Measurements from ENCODE around the gene ZNF841. TPM values are rescaled to one million over a fixed set of nuclear protein-coding genes. Genes with fewer than 3 reads are reported as not detected.

Gene ZNF841
- total and polyA plus RNA-seq, 2 of the 13 experiments (the other 11 are each of a cell fraction or from before 2014, with no cell fraction given), result 6.2 to 14.2 TPM

DNA sequence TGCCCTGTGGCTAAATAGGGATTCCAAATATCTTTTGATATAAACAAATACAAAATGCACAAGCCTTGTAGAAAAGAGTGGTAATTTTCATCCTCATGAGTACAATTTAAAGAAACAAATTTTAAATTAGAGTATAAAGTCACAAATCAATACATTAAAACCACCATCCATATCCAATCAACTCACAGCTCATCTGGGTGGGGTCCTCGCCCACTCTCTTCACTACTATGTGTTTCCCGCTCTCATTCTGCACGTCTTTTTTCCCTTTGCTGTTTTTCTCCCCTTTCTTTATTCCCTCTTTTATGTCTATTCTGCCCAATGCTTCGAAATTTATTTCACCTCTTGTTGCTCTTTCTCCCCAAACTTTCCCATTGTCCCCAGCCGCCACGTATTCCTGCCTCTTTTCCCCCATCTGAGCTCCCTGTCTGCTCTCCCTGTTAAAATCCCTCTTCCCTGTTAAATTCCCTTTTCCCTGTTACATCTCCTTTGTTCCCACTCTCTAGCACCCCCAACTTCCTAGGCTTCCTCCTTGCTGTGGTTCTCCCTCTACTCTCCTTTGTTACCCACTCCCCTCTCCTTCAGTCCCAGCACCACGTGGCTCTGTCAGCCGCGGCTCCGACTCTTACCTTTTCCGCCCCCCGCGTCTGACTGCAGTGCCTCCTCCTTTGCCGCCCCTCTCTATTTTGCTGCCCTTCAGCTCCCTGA, 42.9 kb upstream of the ZNF841 start (continued):
- TF ChIP-seq ZNF264 (CRISPR knock-in tag; IDR thresholded peaks at IDR 0.05), result no peak
- TF ChIP-seq TFDP2 (CRISPR knock-in tag; IDR thresholded peaks at IDR 0.05), result 0 out of 2 replicates have a peak, but pooled peaks have one; percentile 10
- TF ChIP-seq, protein P1, sequence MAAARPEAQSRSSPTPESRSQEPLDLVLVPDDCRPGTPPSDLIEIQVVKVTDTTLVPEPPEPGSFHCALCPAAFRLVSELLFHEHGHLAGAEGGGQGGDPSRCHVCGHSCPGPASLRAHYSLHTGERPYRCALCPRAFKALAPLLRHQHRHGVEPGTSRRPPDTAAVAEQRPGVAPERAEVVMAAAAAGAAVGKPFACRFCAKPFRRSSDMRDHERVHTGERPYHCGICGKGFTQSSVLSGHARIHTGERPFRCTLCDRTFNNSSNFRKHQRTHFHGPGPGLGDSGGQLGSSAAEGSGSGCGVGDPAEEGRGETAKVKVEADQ (CRISPR knock-in tag; IDR thresholded peaks at IDR 0.05; ENCODE audit: borderline replicate concordance), result no peak
- TF ChIP-seq SALL1 (CRISPR knock-in tag; IDR thresholded peaks at IDR 0.05), result no peak
- TF ChIP-seq ZNF777 (CRISPR knock-in tag; IDR thresholded peaks at IDR 0.05), result no peak
- no peak for TF ChIP-seq ETV6 (CRISPR knock-in tag; conservative IDR thresholded peaks at IDR 0.05)
- no peak for TF ChIP-seq PHF8 (CRISPR knock-in tag; IDR thresholded peaks at IDR 0.05)
- TF ChIP-seq CHD2 (IDR thresholded peaks at IDR 0.05; ENCODE audit: low read depth, low read length), result no peak
- TF ChIP-seq FOXM1 (CRISPR knock-in tag; IDR thresholded peaks at IDR 0.05), result no peak
- no peak for TF ChIP-seq ZNF451 (CRISPR knock-in tag; IDR thresholded peaks at IDR 0.05)
- TF ChIP-seq, protein P2, sequence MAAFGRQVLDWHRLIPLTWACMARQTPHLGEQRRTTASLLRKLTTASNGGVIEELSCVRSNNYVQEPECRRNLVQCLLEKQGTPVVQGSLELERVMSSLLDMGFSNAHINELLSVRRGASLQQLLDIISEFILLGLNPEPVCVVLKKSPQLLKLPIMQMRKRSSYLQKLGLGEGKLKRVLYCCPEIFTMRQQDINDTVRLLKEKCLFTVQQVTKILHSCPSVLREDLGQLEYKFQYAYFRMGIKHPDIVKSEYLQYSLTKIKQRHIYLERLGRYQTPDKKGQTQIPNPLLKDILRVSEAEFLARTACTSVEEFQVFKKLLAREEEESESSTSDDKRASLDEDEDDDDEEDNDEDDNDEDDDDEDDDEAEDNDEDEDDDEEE (CRISPR knock-in tag; IDR thresholded peaks at IDR 0.05), result 0 out of 2 replicates have a peak, but pooled peaks have one; percentile 1
- no peak for TF ChIP-seq ZNF570 (CRISPR knock-in tag; IDR thresholded peaks at IDR 0.05; ENCODE audit: borderline replicate concordance)
- TF ChIP-seq AHR (CRISPR knock-in tag; IDR thresholded peaks at IDR 0.05), result no peak
- TF ChIP-seq ZNF652 (CRISPR knock-in tag; IDR thresholded peaks at IDR 0.05; ENCODE audit: borderline replicate concordance, low read depth), result no peak
- no peak for TF ChIP-seq HNF4G (IDR thresholded peaks at IDR 0.05; ENCODE audit: borderline replicate concordance, low read depth, low read length)
- no peak for TF ChIP-seq HNF4G (CRISPR knock-in tag; IDR thresholded peaks at IDR 0.05; ENCODE audit: borderline replicate concordance, low read depth)
- TF ChIP-seq, protein P3, sequence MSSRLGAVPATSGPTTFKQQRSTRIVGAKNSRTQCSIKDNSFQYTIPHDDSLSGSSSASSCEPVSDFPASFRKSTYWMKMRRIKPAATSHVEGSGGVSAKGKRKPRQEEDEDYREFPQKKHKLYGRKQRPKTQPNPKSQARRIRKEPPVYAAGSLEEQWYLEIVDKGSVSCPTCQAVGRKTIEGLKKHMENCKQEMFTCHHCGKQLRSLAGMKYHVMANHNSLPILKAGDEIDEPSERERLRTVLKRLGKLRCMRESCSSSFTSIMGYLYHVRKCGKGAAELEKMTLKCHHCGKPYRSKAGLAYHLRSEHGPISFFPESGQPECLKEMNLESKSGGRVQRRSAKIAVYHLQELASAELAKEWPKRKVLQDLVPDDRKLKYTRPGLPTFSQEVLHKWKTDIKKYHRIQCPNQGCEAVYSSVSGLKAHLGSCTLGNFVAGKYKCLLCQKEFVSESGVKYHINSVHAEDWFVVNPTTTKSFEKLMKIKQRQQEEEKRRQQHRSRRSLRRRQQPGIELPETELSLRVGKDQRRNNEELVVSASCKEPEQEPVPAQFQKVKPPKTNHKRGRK (CRISPR knock-in tag; IDR thresholded peaks at IDR 0.05), result no peak
- no peak for TF ChIP-seq ZNF10 (CRISPR knock-in tag; IDR thresholded peaks at IDR 0.05; ENCODE audit: borderline replicate concordance, low read depth)
- 0 out of 2 replicates have a peak, but pooled peaks have one; percentile 21 for TF ChIP-seq ZBTB39 (CRISPR knock-in tag; IDR thresholded peaks at IDR 0.05)
- TF ChIP-seq, protein P4, sequence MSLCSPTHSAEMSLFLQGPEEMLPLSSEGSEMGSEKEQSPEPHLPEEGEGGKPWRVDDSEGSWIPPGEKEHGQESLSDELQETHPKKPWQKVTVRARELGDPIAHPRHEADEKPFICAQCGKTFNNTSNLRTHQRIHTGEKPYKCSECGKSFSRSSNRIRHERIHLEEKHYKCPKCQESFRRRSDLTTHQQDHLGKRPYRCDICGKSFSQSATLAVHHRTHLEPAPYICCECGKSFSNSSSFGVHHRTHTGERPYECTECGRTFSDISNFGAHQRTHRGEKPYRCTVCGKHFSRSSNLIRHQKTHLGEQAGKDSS (CRISPR knock-in tag; IDR thresholded peaks at IDR 0.05; ENCODE audit: borderline replicate concordance, low read depth), result no peak
- TF ChIP-seq ZNF709 (CRISPR knock-in tag; IDR thresholded peaks at IDR 0.05), result no peak
- no peak; the same call in 2 of the 3 replicates for TF ChIP-seq MXI1 (IDR thresholded peaks at IDR 0.05; ENCODE audit: borderline replicate concordance, low read depth, low read length)
- no peak for TF ChIP-seq RBAK (CRISPR knock-in tag; IDR thresholded peaks at IDR 0.05)

Measured in HepG2 (cell line).